Measurements from ENCODE around the gene KLF11. TPM values are rescaled to one million over a fixed set of nuclear protein-coding genes. Genes with fewer than 3 reads are reported as not detected.
"Not testable (repeated sequence)": the region's sequence is repeated elsewhere in the genome, so short reads cannot be mapped to it uniquely, and the experiment has no call there.

KLF11 gene
- total RNA-seq, 1 experiment from 2014 or later, result 3.9 TPM

GRCh38 chr2:10009271-10009810 is 34.0 kb upstream of the KLF11 start:
- DNase-seq (ENCODE audit: low read depth), result no peak

- peak; percentile 58 for DNase-seq (ENCODE audit: low read depth)
Observed at GRCh38 chr2:10009811-10010781, 33.3 kb upstream of the KLF11 start.

GRCh38 chr2:10010861-10011605 is 32.3 kb upstream of the KLF11 start:
- DNase-seq (ENCODE audit: low read depth), result not testable (repeated sequence)

GRCh38 chr2:10011606-10012325 is 31.6 kb upstream of the KLF11 start:
- DNase-seq (ENCODE audit: low read depth), result not testable (repeated sequence)

GRCh38 chr2:10012366-10012962 is 30.9 kb upstream of the KLF11 start:
- DNase-seq (ENCODE audit: low read depth), result not testable (repeated sequence)

GRCh38 chr2:10012963-10013461 is 30.3 kb upstream of the KLF11 start:
- DNase-seq (ENCODE audit: low read depth), result no peak

GRCh38 chr2:10013651-10014417 is 29.5 kb upstream of the KLF11 start:
- not testable (repeated sequence) for DNase-seq (ENCODE audit: low read depth)

- no peak for DNase-seq (ENCODE audit: low read depth)
Observed at GRCh38 chr2:10014418-10015190, 28.7 kb upstream of the KLF11 start.

GRCh38 chr2:10015376-10015989 is 27.9 kb upstream of the KLF11 start:
- DNase-seq (ENCODE audit: low read depth), result not testable (repeated sequence)

GRCh38 chr2:10016001-10016801 is 27.1 kb upstream of the KLF11 start:
- DNase-seq (ENCODE audit: low read depth), result no peak

- no peak for DNase-seq (ENCODE audit: low read depth)
Observed at GRCh38 chr2:10016802-10017258, 26.5 kb upstream of the KLF11 start.

- DNase-seq (ENCODE audit: low read depth), result no peak
Observed at GRCh38 chr2:10017313-10017941, 25.9 kb upstream of the KLF11 start.

GRCh38 chr2:10019174-10019573 is 24.2 kb upstream of the KLF11 start:
- DNase-seq (ENCODE audit: low read depth), result no peak

GRCh38 chr2:10019602-10020400 is 23.5 kb upstream of the KLF11 start:
- DNase-seq (ENCODE audit: low read depth), result no peak

- no peak for DNase-seq (ENCODE audit: low read depth)
Observed at GRCh38 chr2:10022041-10022421, 21.3 kb upstream of the KLF11 start.

GRCh38 chr2:10022445-10022844 is 20.9 kb upstream of the KLF11 start:
- no peak for DNase-seq (ENCODE audit: low read depth)

Measured in Daoy (cell line).